ENCODE data around the gene RTN4RL1.

The RTN4RL1 gene

DNA sequence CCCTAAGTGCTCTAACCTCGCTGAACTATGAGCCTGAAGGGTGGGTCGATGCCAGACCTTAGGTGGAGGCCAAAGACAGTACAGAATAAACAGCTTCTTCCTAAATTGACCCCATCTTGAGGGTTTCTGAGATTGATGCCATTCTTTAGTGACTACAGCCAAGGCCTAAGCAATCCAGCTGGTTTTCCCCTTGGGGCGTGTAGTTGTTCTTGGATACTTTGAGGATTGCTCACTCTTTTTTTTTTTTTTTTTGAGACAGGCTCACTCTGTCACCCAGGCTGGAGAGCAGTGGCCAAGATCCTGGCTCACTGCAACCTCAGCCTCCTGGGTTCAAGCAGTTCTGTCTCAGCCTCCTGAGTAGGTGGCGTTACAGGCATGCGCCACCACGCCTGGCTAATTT lies 18.7 kb upstream of the RTN4RL1 start:
- no peak overlapping the region for H2AFZ ChIP-seq (ENCODE audit: low read length)
- no peaks in the 10 kb centered on the region for H3K9me2 ChIP-seq (replicated peaks; ENCODE audit: low read depth, low read length)
- no peak overlapping the region for H3K9ac ChIP-seq (ENCODE audit: low read depth, low read length, poor library complexity, severe bottlenecking)
- no peak overlapping the region for H3K4me3 ChIP-seq (ENCODE audit: low read length, poor library complexity, severe bottlenecking)
- H3K4me1 ChIP-seq (ENCODE audit: insufficient read depth, low read length, poor library complexity, severe bottlenecking), result peaks cover 14% of the 10 kb centered on the region
- peaks cover 18% of the 10 kb centered on the region for H3K79me2 ChIP-seq (ENCODE audit: insufficient read depth, low read length)
- H4K20me1 ChIP-seq (ENCODE audit: insufficient read depth, low read length, poor library complexity, severe bottlenecking), result no peaks in the 10 kb centered on the region
- H3K9me3 ChIP-seq (ENCODE audit: insufficient read depth, low read depth, low read length), result no peaks in the 10 kb centered on the region
- no peaks in the 10 kb centered on the region for H3F3A ChIP-seq (ENCODE audit: low read depth)
- no peaks in the 10 kb centered on the region for H3K27me3 ChIP-seq (ENCODE audit: insufficient read depth, low read length, poor library complexity, severe bottlenecking)
- H3K36me3 ChIP-seq (ENCODE audit: insufficient read depth, low read length), result no peaks in the 10 kb centered on the region
- H3K4me2 ChIP-seq (ENCODE audit: low read depth, low read length, poor library complexity, severe bottlenecking), result no peak overlapping the region
- no peak for TF ChIP-seq EZH2phosphoT487 (IDR thresholded peaks at IDR 0.05; ENCODE audit: borderline replicate concordance)
- TF ChIP-seq, protein P1, sequence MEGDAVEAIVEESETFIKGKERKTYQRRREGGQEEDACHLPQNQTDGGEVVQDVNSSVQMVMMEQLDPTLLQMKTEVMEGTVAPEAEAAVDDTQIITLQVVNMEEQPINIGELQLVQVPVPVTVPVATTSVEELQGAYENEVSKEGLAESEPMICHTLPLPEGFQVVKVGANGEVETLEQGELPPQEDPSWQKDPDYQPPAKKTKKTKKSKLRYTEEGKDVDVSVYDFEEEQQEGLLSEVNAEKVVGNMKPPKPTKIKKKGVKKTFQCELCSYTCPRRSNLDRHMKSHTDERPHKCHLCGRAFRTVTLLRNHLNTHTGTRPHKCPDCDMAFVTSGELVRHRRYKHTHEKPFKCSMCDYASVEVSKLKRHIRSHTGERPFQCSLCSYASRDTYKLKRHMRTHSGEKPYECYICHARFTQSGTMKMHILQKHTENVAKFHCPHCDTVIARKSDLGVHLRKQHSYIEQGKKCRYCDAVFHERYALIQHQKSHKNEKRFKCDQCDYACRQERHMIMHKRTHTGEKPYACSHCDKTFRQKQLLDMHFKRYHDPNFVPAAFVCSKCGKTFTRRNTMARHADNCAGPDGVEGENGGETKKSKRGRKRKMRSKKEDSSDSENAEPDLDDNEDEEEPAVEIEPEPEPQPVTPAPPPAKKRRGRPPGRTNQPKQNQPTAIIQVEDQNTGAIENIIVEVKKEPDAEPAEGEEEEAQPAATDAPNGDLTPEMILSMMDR (conservative IDR thresholded peaks at IDR 0.05; ENCODE audit: low read length), result no peak

DNA sequence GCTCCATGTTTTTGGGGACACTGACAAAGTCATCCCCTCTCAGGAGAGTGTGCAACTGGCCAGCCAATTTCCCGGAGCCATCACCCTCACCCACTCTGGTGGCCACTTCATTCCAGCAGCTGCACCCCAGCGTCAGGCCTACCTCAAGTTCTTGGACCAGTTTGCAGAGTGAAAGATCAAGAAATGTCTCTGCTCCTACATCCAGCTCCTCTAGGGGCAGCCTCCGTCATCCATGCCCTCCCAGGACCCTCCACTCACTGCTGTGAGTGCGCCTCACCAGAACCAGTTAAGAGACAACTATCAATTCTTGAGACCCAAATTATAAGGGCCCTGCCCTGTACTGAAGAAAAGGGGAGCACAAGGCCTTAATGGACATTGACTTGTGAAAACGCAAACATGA lies 17.8 kb upstream of the RTN4RL1 start:
- Histone ChIP-seq H3K36me3 (ENCODE audit: insufficient read depth, low read length) (no peaks in the 10 kb centered on the region), H3K4me2 (ENCODE audit: low read depth, low read length, poor library complexity, severe bottlenecking) (peak overlapping the region; percentile 89), H3K9ac (ENCODE audit: low read depth, low read length, poor library complexity, severe bottlenecking) (peak overlapping the region; percentile 84), H2AFZ (ENCODE audit: low read length) (no peak overlapping the region), H3K79me2 (ENCODE audit: insufficient read depth, low read length) (peaks cover 18% of the 10 kb centered on the region), H3K9me3 (ENCODE audit: insufficient read depth, low read depth, low read length) (no peaks in the 10 kb centered on the region), H3K4me3 (ENCODE audit: low read length, poor library complexity, severe bottlenecking) (peak overlapping the region; percentile 82), H3F3A (ENCODE audit: low read depth) (no peaks in the 10 kb centered on the region), H4K20me1 (ENCODE audit: insufficient read depth, low read length, poor library complexity, severe bottlenecking) (no peaks in the 10 kb centered on the region), H3K4me1 (ENCODE audit: insufficient read depth, low read length, poor library complexity, severe bottlenecking) (peaks cover 14% of the 10 kb centered on the region), H3K27me3 (ENCODE audit: insufficient read depth, low read length, poor library complexity, severe bottlenecking) (no peaks in the 10 kb centered on the region), H3K9me2 (replicated peaks; ENCODE audit: low read depth, low read length) (no peaks in the 10 kb centered on the region)
- no peak for TF ChIP-seq EZH2phosphoT487 (IDR thresholded peaks at IDR 0.05; ENCODE audit: borderline replicate concordance)
- TF ChIP-seq, protein P1 (conservative IDR thresholded peaks at IDR 0.05; ENCODE audit: low read length), result peak; percentile 30

DNA sequence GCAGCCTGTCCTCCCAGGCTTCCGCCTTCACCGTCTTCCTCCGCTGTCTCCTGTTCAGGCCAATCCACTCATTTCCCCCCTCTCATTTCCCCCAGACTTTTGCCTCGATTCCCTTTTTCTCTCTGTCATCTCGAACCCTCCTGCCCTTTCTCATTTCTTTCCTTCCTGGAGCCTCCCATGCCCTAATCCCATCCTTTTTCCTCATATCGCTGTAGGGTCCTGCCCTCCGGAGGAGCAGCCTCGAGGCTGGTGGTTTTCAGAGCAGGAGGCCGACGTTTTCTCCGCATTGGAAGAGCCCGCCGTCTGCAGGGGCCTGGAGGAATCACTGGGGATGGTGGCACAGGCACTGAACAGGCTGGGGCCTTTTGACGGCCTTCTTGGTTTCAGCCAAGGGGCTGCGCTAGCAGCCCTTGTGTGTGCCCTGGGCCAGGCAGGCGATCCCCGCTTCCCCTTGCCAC lies 17.3 kb upstream of the RTN4RL1 start:
- Histone ChIP-seq H3K4me3 (ENCODE audit: low read length, poor library complexity, severe bottlenecking) (peak overlapping the region; percentile 82), H2AFZ (ENCODE audit: low read length) (peak overlapping the region; percentile 85), H3K9ac (ENCODE audit: low read depth, low read length, poor library complexity, severe bottlenecking) (peak overlapping the region; percentile 84), H3K27me3 (ENCODE audit: insufficient read depth, low read length, poor library complexity, severe bottlenecking) (no peaks in the 10 kb centered on the region), H3K4me1 (ENCODE audit: insufficient read depth, low read length, poor library complexity, severe bottlenecking) (peaks cover 14% of the 10 kb centered on the region), H3K4me2 (ENCODE audit: low read depth, low read length, poor library complexity, severe bottlenecking) (peak overlapping the region; percentile 89), H3F3A (ENCODE audit: low read depth) (no peaks in the 10 kb centered on the region), H3K9me3 (ENCODE audit: insufficient read depth, low read depth, low read length) (no peaks in the 10 kb centered on the region), H4K20me1 (ENCODE audit: insufficient read depth, low read length, poor library complexity, severe bottlenecking) (no peaks in the 10 kb centered on the region), H3K36me3 (ENCODE audit: insufficient read depth, low read length) (no peaks in the 10 kb centered on the region), H3K9me2 (replicated peaks; ENCODE audit: low read depth, low read length) (no peaks in the 10 kb centered on the region), H3K79me2 (ENCODE audit: insufficient read depth, low read length) (peaks cover 18% of the 10 kb centered on the region)
- TF ChIP-seq EZH2phosphoT487 (IDR thresholded peaks at IDR 0.05; ENCODE audit: borderline replicate concordance), result no peak
- TF ChIP-seq, protein P1 (conservative IDR thresholded peaks at IDR 0.05; ENCODE audit: low read length), result no peak

Measured in Loucy (cell line).